Choroid plexus epithelial cell (primary cell): ENCODE data around the gene CSH1.

Experiments used
- DNase-seq: peaks from one replicate; pipeline ENCODE4 v3.0.0-alpha.2; 2010; ENCODE audit warnings: low read depth
- H3K4me3 ChIP-seq: 2 replicates; pipeline ENCODE4 v1.5.1; 2011; ENCODE audit warnings: low read depth, mild to moderate bottlenecking, control low read depth, low read length, moderate library complexity
- TF ChIP-seq, protein P1 (sequence below): conservative IDR thresholded peaks from 2 replicates; pipeline ENCODE4 v1.5.1; 2011; ENCODE audit warnings: low read depth, mild to moderate bottlenecking, control low read depth, inconsistent platforms, low read length, moderate library complexity

CSH1 gene

DNA sequence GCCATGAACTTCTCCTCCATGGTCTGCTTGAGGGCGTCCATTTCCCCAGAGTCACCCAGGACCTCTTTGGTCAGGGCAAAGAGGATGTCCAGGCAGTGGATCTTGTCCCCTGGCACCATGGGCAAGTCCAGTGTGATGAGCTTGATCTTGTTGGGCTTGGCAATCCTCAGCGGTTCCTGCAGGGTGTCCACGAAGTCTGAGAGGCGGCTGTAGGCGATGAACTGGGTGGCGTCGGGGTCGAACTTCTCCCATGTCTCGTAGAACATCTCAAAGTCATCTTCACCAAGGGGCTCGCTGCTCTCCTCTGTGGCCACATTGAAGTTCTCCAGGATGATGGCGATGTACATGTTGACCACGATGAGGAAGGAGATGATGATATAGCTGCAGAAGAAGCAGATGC lies 44.8 kb upstream of the CSH1 start:
- TF ChIP-seq, protein P1, sequence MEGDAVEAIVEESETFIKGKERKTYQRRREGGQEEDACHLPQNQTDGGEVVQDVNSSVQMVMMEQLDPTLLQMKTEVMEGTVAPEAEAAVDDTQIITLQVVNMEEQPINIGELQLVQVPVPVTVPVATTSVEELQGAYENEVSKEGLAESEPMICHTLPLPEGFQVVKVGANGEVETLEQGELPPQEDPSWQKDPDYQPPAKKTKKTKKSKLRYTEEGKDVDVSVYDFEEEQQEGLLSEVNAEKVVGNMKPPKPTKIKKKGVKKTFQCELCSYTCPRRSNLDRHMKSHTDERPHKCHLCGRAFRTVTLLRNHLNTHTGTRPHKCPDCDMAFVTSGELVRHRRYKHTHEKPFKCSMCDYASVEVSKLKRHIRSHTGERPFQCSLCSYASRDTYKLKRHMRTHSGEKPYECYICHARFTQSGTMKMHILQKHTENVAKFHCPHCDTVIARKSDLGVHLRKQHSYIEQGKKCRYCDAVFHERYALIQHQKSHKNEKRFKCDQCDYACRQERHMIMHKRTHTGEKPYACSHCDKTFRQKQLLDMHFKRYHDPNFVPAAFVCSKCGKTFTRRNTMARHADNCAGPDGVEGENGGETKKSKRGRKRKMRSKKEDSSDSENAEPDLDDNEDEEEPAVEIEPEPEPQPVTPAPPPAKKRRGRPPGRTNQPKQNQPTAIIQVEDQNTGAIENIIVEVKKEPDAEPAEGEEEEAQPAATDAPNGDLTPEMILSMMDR, result no peak
- no peak overlapping the region for H3K4me3 ChIP-seq
- no peak for DNase-seq

DNA sequence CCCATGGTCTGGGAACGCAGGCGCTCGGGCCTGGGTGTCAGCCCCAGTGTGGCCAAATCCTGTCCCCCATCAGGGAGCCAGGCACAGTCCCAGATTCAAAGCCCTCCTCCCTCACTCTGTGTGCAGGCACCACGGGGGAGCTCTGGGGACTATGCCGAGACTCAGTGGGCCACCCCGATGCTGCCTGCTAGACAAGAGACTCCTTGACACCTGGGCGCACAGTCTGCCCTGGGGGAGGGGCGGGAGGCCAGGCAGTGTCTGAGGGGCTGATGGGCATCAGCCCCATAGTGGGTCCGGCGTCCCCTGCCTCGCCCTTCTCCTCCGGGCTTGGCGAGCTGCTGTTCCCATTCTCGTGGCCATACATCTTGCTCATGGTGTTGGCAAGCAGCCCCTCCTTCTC lies 44.2 kb upstream of the CSH1 start:
- H3K4me3 ChIP-seq, result no peak overlapping the region
- TF ChIP-seq, protein P1, result no peak
- no peak for DNase-seq

DNA sequence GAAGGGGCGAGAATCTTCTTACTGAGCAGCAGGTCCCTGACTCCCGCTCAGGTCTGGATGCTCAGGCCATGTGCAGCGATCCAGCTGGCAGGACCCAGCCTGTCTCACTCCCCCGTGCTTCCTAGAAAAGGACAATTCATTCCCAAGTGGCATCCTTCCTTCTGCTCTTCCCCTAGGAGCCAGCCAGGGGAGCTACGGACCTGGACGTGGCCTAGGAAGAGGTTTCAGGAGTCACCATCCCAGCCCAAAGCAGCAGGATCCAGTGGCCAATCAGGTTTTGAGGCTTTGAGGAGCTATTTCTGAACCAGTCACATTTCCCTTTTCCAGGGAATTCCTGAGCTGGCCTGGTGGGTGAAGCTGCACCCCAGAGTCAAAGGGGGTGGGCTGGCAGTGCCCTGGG lies 43.5 kb upstream of the CSH1 start:
- no peak overlapping the region for H3K4me3 ChIP-seq
- TF ChIP-seq, protein P1, result no peak
- no peak for DNase-seq

DNA sequence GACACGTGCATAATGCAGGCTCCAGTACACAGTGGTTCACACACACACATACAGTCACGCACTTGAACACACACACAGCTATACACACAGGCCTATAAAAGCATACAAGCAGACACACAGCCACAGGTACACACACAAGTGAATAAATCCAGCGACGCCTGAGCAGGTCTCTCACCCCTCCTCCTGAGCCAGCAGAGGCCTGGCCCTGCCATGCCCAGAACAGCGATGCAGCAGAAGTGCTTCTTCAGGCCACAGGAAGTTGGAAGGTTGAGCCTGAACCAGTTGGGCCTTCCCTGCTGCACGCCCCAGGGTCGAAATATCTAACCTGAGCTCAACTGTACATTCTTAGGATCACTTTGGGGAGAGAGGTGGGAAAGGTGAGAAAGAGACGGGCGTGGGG lies 43.0 kb upstream of the CSH1 start:
- TF ChIP-seq, protein P1, result no peak
- no peak overlapping the region for H3K4me3 ChIP-seq
- no peak for DNase-seq

DNA sequence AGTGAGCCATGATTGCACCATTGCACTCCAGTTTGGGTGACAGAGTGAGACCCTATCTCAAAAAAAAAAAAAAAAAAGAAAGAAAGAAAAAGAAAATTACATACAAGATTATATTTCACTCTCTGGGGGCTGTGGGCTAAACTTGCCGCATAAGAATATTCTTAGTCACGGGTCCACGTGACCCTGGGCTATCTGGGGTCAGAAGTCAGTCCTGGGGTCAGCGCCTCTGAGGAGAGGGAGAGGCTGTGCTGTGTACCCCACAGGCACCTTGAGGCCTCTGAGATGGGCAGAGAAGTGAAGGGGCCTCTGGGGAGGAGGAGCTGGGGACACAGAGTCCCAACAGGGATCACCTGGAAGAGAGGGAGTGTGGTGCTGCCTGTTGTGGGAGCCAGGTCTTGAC lies 41.5 kb upstream of the CSH1 start:
- no peak overlapping the region for H3K4me3 ChIP-seq
- TF ChIP-seq, protein P1, result no peak
- no peak for DNase-seq

DNA sequence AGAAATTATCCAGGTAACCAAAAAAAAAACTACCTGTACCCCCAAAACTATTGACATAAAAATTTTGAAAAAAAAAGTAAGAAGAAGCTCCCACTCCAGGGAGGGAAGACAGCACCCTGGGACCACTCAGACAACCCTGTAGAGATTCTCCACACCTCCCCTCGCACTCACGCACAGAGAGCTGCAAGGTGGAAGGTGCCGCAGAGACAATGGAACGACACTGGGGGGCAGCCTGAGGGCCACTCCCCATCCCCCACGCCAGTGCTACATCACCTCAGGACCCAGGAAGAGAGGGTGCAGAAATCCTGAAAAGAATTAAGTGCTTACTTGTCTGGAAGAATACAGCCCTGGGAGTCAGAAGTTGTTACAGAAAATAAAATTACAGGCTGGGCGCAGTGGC lies 40.9 kb upstream of the CSH1 start:
- H3K4me3 ChIP-seq, result no peak overlapping the region
- TF ChIP-seq, protein P1, result no peak
- no peak for DNase-seq

DNA sequence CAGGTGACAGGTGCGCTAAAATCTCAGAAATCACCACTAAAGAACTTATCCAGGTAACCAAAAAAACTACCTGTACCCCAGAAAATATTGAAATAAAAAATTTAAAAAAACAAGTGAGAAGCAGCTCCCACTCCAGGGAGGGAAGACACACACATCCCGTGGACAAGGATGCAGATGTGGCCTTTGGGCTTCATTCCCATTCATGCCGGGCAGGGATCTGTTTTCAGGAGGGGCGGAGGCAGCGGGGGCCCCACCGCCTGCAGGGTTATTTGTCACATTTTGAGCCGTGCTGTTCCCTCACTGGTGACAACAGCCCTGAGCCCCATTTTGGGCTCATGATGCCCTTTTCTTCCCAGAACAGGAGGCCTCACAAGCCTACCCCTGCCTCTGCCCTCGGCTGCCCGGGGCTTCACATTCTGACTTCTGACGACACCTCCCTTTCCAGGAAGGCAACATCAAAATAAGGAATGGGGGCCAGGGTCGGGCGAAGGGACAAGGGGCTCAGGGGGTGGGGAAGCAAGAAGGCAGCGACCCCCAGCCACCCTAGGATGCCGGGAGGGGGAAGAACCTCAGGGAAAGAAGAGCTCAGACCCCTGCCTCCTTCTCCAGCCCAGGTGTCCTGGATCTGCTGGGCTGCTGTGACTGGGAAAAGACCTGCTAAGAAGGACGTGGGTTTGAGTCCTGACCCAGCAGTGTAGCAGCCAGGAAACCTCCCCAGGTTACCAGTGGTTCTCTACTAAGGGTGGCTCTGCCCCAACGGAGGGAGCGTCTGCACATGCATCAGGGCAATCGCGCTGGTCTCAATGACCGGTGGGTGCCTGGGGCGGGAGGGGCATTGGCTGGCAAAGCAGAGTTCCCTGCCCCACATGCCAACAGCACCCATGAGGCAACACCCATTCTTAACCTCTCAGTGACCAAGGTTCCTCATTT lies 38.1 kb upstream of the CSH1 start:
- DNase-seq, result no peak
- H3K4me3 ChIP-seq, result no peak overlapping the region
- TF ChIP-seq, protein P1, result no peak
